Panc1 (cell line): Measurements from ENCODE around the gene ADCY1.

ENCODE experiments used
- POLR2AphosphoS5 ChIP-seq: IDR thresholded peaks from 2 replicates; pipeline ENCODE4 v1.6.1; 2012; ENCODE audit warnings: mild to moderate bottlenecking, low read depth, low read length, moderate library complexity
- SIN3A ChIP-seq: IDR thresholded peaks from 2 replicates; pipeline ENCODE4 v1.6.1; 2012; ENCODE audit warnings: low read depth, mild to moderate bottlenecking, low read length, moderate library complexity, borderline replicate concordance; ENCODE audit not compliant: insufficient read depth
- TCF7L2 ChIP-seq: IDR thresholded peaks from 2 replicates; pipeline ENCODE4 v1.6.1; 2011; ENCODE audit warnings: mild to moderate bottlenecking, low read depth, low read length, inconsistent platforms
- TF ChIP-seq, protein P1 (sequence below): fragments of 450-650 bp; IDR thresholded peaks from 2 replicates; pipeline ENCODE4 v1.5.1; 2017; ENCODE audit warnings: mild to moderate bottlenecking
- TF ChIP-seq, protein P2 (sequence below), 2 experiments: IDR thresholded peaks; 2 replicates each; pipeline ENCODE4 v1.6.1; 2011 to 2012; ENCODE audit warnings: low read depth in 2 of 2, control low read depth in 1 of 2, low read length in 1 of 2, mild to moderate bottlenecking in 1 of 2, moderate library complexity in 1 of 2; ENCODE audit not compliant: insufficient read depth in 1 of 2

DNA sequence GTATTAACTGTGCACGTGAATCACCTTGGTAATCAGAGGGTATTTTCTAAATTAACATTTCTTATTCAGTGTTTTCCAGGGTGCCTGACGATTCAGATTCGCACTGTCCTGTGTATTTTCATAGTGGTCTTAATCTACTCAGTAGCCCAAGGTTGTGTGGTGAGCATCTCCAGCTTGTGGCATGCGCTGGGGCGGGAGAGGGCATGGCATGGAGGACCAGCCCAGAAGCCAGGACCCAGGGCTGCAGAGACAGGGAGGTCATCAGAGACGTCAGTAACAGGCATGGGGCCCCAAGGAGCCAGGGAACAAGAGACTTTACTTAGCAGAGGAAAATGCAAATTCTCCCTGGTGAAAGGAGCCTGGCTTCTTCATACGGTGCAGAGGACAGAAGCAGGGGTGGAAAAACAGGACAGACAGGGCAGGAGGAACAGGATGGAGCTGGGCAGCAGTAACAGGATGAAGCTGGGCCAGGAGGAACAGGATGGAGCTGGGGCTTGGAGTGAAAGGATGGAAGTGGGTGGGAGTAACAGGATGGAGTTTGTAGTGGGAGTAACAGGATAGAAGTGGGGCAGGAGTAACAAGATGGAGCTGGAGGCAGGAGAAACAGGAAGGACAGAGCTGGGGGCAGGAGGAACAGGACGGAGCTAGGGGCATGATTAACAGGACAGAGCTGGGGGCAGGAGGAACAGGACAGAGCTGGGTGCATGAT, 110.9 kb downstream of the ADCY1 start:
- TF ChIP-seq SIN3A (no peak), POLR2AphosphoS5 (no peak), TCF7L2 (no peak)
- TF ChIP-seq, protein P1, sequence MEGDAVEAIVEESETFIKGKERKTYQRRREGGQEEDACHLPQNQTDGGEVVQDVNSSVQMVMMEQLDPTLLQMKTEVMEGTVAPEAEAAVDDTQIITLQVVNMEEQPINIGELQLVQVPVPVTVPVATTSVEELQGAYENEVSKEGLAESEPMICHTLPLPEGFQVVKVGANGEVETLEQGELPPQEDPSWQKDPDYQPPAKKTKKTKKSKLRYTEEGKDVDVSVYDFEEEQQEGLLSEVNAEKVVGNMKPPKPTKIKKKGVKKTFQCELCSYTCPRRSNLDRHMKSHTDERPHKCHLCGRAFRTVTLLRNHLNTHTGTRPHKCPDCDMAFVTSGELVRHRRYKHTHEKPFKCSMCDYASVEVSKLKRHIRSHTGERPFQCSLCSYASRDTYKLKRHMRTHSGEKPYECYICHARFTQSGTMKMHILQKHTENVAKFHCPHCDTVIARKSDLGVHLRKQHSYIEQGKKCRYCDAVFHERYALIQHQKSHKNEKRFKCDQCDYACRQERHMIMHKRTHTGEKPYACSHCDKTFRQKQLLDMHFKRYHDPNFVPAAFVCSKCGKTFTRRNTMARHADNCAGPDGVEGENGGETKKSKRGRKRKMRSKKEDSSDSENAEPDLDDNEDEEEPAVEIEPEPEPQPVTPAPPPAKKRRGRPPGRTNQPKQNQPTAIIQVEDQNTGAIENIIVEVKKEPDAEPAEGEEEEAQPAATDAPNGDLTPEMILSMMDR = no peak
- TF ChIP-seq, protein P2, sequence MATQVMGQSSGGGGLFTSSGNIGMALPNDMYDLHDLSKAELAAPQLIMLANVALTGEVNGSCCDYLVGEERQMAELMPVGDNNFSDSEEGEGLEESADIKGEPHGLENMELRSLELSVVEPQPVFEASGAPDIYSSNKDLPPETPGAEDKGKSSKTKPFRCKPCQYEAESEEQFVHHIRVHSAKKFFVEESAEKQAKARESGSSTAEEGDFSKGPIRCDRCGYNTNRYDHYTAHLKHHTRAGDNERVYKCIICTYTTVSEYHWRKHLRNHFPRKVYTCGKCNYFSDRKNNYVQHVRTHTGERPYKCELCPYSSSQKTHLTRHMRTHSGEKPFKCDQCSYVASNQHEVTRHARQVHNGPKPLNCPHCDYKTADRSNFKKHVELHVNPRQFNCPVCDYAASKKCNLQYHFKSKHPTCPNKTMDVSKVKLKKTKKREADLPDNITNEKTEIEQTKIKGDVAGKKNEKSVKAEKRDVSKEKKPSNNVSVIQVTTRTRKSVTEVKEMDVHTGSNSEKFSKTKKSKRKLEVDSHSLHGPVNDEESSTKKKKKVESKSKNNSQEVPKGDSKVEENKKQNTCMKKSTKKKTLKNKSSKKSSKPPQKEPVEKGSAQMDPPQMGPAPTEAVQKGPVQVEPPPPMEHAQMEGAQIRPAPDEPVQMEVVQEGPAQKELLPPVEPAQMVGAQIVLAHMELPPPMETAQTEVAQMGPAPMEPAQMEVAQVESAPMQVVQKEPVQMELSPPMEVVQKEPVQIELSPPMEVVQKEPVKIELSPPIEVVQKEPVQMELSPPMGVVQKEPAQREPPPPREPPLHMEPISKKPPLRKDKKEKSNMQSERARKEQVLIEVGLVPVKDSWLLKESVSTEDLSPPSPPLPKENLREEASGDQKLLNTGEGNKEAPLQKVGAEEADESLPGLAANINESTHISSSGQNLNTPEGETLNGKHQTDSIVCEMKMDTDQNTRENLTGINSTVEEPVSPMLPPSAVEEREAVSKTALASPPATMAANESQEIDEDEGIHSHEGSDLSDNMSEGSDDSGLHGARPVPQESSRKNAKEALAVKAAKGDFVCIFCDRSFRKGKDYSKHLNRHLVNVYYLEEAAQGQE (IDR thresholded peaks at IDR 0.05; ENCODE audit: insufficient read depth in 1 of 2, low read depth in 2 of 2, low read length in 1 of 2) = no peak
